Measurements from ENCODE around the gene PPP1R1B. TPM values are rescaled to one million over a fixed set of nuclear protein-coding genes. Genes with fewer than 3 reads are reported as not detected.

The PPP1R1B gene
- total RNA-seq, 1 experiment from 2014 or later: 8.2 TPM

DNA sequence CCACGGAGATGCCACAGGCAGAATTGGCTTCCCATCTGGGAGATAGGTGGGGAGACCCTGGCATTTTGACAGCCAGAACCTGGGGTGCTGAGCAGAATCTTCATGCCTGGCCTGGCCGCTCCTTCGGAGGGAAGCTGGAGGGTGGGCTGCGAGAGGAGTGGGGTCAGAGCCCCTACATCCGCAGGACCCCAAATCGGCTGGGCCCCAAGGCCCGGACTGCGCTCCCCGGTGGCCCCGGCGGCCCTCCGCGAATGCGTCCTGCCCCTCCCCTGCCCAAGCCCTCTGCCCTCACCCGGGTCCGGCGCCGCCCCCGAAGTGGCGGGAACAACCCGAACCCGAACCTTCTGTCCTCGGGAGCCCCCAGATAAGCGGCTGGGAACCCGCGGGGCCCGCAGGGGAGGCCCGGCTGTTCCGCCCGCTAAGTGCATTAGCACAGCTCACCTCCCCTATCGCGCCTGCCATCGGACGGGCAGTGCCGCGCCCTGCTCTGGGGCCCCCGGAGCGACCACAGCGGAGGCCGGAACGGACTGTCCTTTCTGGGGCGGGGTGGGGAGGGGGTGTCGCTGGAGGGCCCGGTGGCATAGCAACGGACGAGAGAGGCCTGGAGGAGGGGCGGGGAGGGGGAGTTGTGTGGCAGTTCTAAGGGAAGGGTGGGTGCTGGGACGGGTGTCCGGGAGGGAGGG is 40.7 kb downstream of the PPP1R1B start:
- Histone ChIP-seq H3K27me3 (replicated peaks; ENCODE audit: insufficient read depth, low read depth, low read length, poor library complexity) (no peaks in the 10 kb centered on the region), H3K9me3 (ENCODE audit: low read depth, low read length, poor library complexity, severe bottlenecking) (no peaks in the 10 kb centered on the region), H3K36me3 (ENCODE audit: insufficient read depth, low read length, poor library complexity, severe bottlenecking) (no peaks in the 10 kb centered on the region), H3K27ac (ENCODE audit: low read depth, low read length, poor library complexity, severe bottlenecking) (no peak overlapping the region), H3K4me3 (ENCODE audit: low read depth, low read length, poor library complexity, severe bottlenecking) (no peak overlapping the region), H3K4me1 (ENCODE audit: insufficient read depth, low read length, poor library complexity, severe bottlenecking) (no peaks in the 10 kb centered on the region)
- CTCF ChIA-PET: no interaction called here
- POLR2A ChIA-PET (ENCODE audit: low non-redundant PET): interaction anchor here (0.6 kb wide), 1 partner anchor 458 kb away, joined by 3 read pairs; no protein-coding TSS in a partner anchor
- intact Hi-C loops (cut with micrococcal nuclease; ENCODE audit: unreplicated experiment): no loop called here
- no peak for DNase-seq (ENCODE audit: low spot score)
- TF ChIP-seq, protein P1, sequence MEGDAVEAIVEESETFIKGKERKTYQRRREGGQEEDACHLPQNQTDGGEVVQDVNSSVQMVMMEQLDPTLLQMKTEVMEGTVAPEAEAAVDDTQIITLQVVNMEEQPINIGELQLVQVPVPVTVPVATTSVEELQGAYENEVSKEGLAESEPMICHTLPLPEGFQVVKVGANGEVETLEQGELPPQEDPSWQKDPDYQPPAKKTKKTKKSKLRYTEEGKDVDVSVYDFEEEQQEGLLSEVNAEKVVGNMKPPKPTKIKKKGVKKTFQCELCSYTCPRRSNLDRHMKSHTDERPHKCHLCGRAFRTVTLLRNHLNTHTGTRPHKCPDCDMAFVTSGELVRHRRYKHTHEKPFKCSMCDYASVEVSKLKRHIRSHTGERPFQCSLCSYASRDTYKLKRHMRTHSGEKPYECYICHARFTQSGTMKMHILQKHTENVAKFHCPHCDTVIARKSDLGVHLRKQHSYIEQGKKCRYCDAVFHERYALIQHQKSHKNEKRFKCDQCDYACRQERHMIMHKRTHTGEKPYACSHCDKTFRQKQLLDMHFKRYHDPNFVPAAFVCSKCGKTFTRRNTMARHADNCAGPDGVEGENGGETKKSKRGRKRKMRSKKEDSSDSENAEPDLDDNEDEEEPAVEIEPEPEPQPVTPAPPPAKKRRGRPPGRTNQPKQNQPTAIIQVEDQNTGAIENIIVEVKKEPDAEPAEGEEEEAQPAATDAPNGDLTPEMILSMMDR (conservative IDR thresholded peaks at IDR 0.05; ENCODE audit: low read depth, low read length): no peak
- TF ChIP-seq EZH2 (IDR thresholded peaks at IDR 0.05; ENCODE audit: borderline replicate concordance, low read depth, low read length, poor library complexity, severe bottlenecking): no peak
- BruUV-seq (replicated peaks): no TSS peak

DNA sequence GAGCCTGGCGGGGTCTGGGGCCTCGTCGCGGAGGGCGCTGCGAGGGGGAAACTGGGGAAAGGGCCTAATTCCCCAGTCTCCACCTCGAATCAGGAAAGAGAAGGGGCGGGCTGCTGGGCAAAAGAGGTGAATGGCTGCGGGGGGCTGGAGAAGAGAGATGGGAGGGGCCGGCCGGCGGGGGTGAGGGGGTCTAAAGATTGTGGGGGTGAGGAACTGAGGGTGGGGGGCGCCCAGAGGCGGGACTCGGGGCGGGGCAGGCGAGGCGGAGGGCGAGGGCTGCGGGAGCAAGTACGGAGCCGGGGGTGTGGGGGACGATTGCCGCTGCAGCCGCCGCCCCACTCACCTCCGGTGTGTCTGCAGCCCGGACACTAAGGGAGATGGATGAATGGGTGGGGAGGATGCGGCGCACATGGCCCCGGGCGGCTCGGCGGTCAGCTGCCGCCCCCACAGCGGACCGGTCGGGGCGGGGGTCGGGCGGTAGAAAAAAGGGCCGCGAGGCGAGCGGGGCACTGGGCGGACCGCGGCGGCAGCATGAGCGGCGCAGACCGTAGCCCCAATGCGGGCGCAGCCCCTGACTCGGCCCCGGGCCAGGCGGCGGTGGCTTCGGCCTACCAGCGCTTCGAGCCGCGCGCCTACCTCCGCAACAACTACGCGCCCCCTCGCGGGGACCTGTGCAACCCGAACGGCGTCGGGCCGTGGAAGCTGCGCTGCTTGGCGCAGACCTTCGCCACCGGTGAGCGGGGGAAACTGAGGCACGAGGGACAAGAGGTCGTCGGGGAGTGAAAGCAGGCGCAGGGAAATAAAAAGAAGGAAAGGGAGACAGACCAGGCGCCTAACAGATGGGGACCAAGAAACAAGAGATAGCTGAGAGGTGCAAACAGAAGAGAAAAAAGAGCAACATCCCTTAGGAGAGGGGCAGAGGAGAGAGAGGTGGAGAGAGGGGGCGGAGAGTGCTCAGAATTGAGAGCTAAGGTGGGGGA is 41.5 kb downstream of the PPP1R1B start, which contains the start of gene PNMT:
Gene PNMT (plus strand): TSS at position 509 of the 980 bp plus-strand sequence. CDS start 23 bp downstream, at position 532.
- H3K36me3 ChIP-seq (ENCODE audit: insufficient read depth, low read length, poor library complexity, severe bottlenecking): no peaks in the 10 kb centered on the region
- intact Hi-C loops (cut with micrococcal nuclease; ENCODE audit: unreplicated experiment): no loop called here
- H3K4me3 ChIP-seq (ENCODE audit: low read depth, low read length, poor library complexity, severe bottlenecking): peak within 1 kb of the TSS; percentile 23

More for the DNA sequence above, 41.5 kb downstream of the PPP1R1B start, which contains the start of gene PNMT:
- Histone ChIP-seq H3K27me3 (replicated peaks; ENCODE audit: insufficient read depth, low read depth, low read length, poor library complexity) (no peaks in the 10 kb centered on the region), H3K27ac (ENCODE audit: low read depth, low read length, poor library complexity, severe bottlenecking) (no peak within 1 kb of the TSS), H3K4me1 (ENCODE audit: insufficient read depth, low read length, poor library complexity, severe bottlenecking) (no peaks in the 10 kb centered on the region), H3K9me3 (ENCODE audit: low read depth, low read length, poor library complexity, severe bottlenecking) (no peaks in the 10 kb centered on the region)
- TF ChIP-seq, protein P1 (conservative IDR thresholded peaks at IDR 0.05; ENCODE audit: low read depth, low read length): peak; percentile 62
- no peak for TF ChIP-seq EZH2 (IDR thresholded peaks at IDR 0.05; ENCODE audit: borderline replicate concordance, low read depth, low read length, poor library complexity, severe bottlenecking)
- ChIA-PET CTCF (interaction anchor here (0.9 to 1.0 kb wide), 2 partner anchors 33 to 47 kb away, joined by 3 to 4 read pairs; no protein-coding TSS in a partner anchor), POLR2A (ENCODE audit: low non-redundant PET) (no interaction called here)
- DNase-seq (ENCODE audit: low spot score): peak; percentile 52
- BruUV-seq (replicated peaks): no TSS peak
